Measurements from ENCODE around the gene ZNF529.

ZNF529 gene

DNA sequence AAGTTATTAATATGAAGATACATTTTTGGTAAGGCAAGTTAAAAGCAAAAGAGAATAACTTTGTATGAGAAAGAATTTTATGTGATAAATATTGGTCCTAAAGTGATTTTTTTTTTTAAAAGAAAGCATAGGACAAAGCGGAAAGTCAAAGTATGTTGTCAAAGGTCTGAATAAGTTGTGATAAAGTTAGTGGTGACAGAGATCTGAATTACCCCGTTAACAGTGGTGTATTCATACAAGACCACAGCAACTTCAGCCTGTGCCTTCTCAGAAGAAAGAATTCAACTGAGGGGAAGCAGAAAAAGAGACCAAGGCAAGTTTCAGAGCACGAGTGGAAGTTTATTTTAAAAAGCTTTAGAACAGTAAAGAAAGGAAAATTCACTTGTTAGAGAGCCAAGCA is 64.8 kb downstream of the ZNF529 start:
- DNase-seq: no peak

DNA sequence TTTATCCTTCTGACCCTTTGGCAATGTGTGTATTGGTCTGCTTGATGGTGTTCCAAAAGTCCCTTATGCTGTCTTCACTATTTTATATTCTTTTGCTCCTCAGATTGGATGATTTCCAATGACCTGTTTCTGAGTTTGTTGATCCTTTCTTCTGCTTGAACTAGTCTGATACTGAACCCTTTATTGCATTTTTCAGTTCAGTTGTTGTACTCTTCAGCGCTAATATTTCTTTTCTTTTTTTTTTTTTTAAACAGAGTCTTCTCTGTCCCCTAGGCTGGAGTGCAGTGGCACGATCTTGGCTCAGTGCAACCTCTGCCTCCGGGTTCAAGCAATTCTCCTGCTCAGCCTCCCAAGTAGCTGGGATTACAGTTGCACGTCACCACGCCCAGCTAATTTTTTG is 71.1 kb downstream of the ZNF529 start:
- no peak for DNase-seq

DNA sequence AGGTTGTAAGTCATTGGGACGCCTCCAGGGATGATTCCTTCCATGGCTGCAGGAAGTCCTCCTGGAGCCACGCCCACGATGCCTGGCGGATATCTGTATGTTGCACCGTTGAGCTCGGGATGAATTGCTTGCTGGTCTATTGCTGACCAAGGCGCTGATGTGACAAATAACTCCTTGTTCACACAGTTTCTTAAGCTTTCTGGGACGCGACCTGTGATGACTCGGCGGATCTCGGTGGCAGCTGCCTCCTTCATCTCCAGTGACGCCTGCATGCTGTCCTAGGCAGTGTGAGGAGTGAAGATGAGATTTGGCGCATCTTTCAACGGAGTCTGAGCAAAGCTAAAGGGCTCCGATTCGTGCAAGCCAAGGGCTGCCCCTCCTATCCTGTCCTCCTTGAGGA is 76.1 kb downstream of the ZNF529 start:
- no peak for DNase-seq
